HepG2 (cell line): ENCODE measurements around the gene CTSA. TPM values are rescaled to one million over a fixed set of nuclear protein-coding genes. Genes with fewer than 3 reads are reported as not detected.

Experiments used
- BATF2 ChIP-seq: sonication (generic); formaldehyde crosslinking; IDR thresholded peaks from 2 replicates; pipeline ENCODE4 v1.8.0; 2022; ENCODE audit warnings: mild to moderate bottlenecking, missing genetic modification reagents, moderate library complexity
- BCL3 ChIP-seq: sonication (generic); formaldehyde crosslinking; IDR thresholded peaks from 2 replicates; pipeline ENCODE4 v1.5.1; 2020; ENCODE audit warnings: mild to moderate bottlenecking, missing genetic modification reagents, moderate library complexity
- CTCF ChIP-seq: sonication (generic); formaldehyde crosslinking; IDR thresholded peaks from 2 replicates; pipeline ENCODE4 v1.5.0; 2020; ENCODE audit warnings: mild to moderate bottlenecking, missing genetic modification reagents, moderate library complexity
- ELF1 ChIP-seq: sonication (generic); formaldehyde crosslinking; IDR thresholded peaks from 2 replicates; pipeline ENCODE4 v1.4.0; 2020; ENCODE audit warnings: missing genetic modification reagents
- GTF2F1 ChIP-seq: fragments of 150-350 bp; IDR thresholded peaks from 2 replicates; pipeline ENCODE4 v1.6.1; 2014; ENCODE audit warnings: low read length
- HCFC1 ChIP-seq: fragments of 150-350 bp; IDR thresholded peaks from 2 replicates; pipeline ENCODE4 v1.6.1; 2014; ENCODE audit warnings: low read depth, low read length
- JUN ChIP-seq: sonication (generic); formaldehyde crosslinking; IDR thresholded peaks from 2 replicates; pipeline ENCODE4 v1.4.0; 2020; ENCODE audit warnings: mild to moderate bottlenecking, missing genetic modification reagents
- NCOA2 ChIP-seq: sonication (generic); formaldehyde crosslinking; IDR thresholded peaks from 2 replicates; pipeline ENCODE4 v1.8.0; 2022; ENCODE audit warnings: inconsistent platforms
- TRIM22 ChIP-seq: fragments of 450-650 bp; IDR thresholded peaks from 2 replicates; pipeline ENCODE4 v1.6.1; 2017
- ZNF12 ChIP-seq: sonication (generic); formaldehyde crosslinking; IDR thresholded peaks from 2 replicates; pipeline ENCODE4 v1.5.0; 2020; ENCODE audit warnings: missing genetic modification reagents
- ZNF335 ChIP-seq: sonication (generic); formaldehyde crosslinking; IDR thresholded peaks from 2 replicates; pipeline ENCODE4 v1.4.0; 2020; ENCODE audit warnings: missing genetic modification reagents
- ZNF34 ChIP-seq: sonication (generic); formaldehyde crosslinking; IDR thresholded peaks from 2 replicates; pipeline ENCODE4 v1.4.0; 2020; ENCODE audit warnings: mild to moderate bottlenecking, missing genetic modification reagents, borderline replicate concordance
- ZNF468 ChIP-seq: sonication (generic); formaldehyde crosslinking; IDR thresholded peaks from 2 replicates; pipeline ENCODE4 v1.8.0; 2022; ENCODE audit warnings: mild to moderate bottlenecking, moderate library complexity, missing genetic modification reagents
- ZNF501 ChIP-seq: sonication (generic); formaldehyde crosslinking; IDR thresholded peaks from 2 replicates; pipeline ENCODE4 v1.5.1; 2020; ENCODE audit warnings: mild to moderate bottlenecking, moderate library complexity, missing genetic modification reagents
- ZNF558 ChIP-seq: sonication (generic); formaldehyde crosslinking; IDR thresholded peaks from 2 replicates; pipeline ENCODE4 v1.9.0; 2022; ENCODE audit warnings: mild to moderate bottlenecking, missing genetic modification reagents, borderline replicate concordance
- ZNF609 ChIP-seq: sonication (generic); formaldehyde crosslinking; IDR thresholded peaks from 2 replicates; pipeline ENCODE4 v1.4.0; 2020; ENCODE audit warnings: mild to moderate bottlenecking, missing genetic modification reagents, borderline replicate concordance
- ZNF747 ChIP-seq: sonication (generic); formaldehyde crosslinking; IDR thresholded peaks from 2 replicates; pipeline ENCODE4 v1.8.1; 2023; ENCODE audit warnings: missing genetic modification reagents, mild to moderate bottlenecking, borderline replicate concordance
- ZNF784 ChIP-seq: sonication (generic); formaldehyde crosslinking; IDR thresholded peaks from 2 replicates; pipeline ENCODE4 v1.5.1; 2020; ENCODE audit warnings: missing genetic modification reagents, mild to moderate bottlenecking, borderline replicate concordance
- polyA plus RNA-seq, 8 experiments: library from polyadenylated mRNA; depleted of rRNA in 3 of 8; stranded (reverse) in 7 of 8; unstranded in 1 of 8; fragments of >200 nt; fragmentation: Illumina TruSeq in 4 of 8; extraction: Trizol in 4 of 8; gene quantifications; 2 replicates each; pipeline versions ENCODE4 v1.2.1 to v1.2.3, GENCODE V29; 2011 to 2016; ENCODE audit warnings: low read depth in 4 of 8, missing spikeins in 1 of 8, mixed read lengths in 1 of 8; ENCODE audit not compliant: insufficient read depth in 1 of 8
- total RNA-seq, 5 experiments: library from RNA; depleted of rRNA; stranded (reverse); fragments of >200 nt; fragmentation: Illumina TruSeq; extraction: Trizol; gene quantifications; 2 replicates each; pipeline ENCODE4 v1.2.3, GENCODE V29; 2016; ENCODE audit warnings: low read depth in 1 of 5

CTSA gene
- total and polyA plus RNA-seq, 2 of the 13 experiments (the other 11 are each of a cell fraction or from before 2014, with no cell fraction given): 202 to 231 TPM

- peak; percentile 82 for TF ChIP-seq ZNF34
- no peak for TF ChIP-seq BCL3 (CRISPR knock-in tag)
- TF ChIP-seq ZNF784 (CRISPR knock-in tag): peak; percentile 41
- no peak; the same call in 1 of the 2 replicates for TF ChIP-seq ZNF747 (CRISPR knock-in tag)
- TF ChIP-seq JUN (CRISPR knock-in tag): peak; percentile 64
- TF ChIP-seq ZNF609 (CRISPR knock-in tag): peak; percentile 31; the same call in 1 of the 2 replicates
- TF ChIP-seq CTCF (CRISPR knock-in tag): 0 out of 2 replicates have a peak, but pooled peaks have one; percentile 18
- no peak for TF ChIP-seq NCOA2 (CRISPR knock-in tag)
- no peak; the same call in 1 of the 2 replicates for TF ChIP-seq ZNF335 (CRISPR knock-in tag)
- peak; percentile 85; the same call in 1 of the 2 replicates for TF ChIP-seq ZNF501 (CRISPR knock-in tag)
- no peak for TF ChIP-seq ELF1 (CRISPR knock-in tag)
- TF ChIP-seq ZNF468 (CRISPR knock-in tag): peak; percentile 91
- no peak; the same call in 1 of the 2 replicates for TF ChIP-seq ZNF558 (CRISPR knock-in tag)
- no peak for TF ChIP-seq HCFC1
- no peak for TF ChIP-seq TRIM22
- TF ChIP-seq GTF2F1: no peak
- TF ChIP-seq BATF2 (CRISPR knock-in tag): peak; percentile 94; the same call in 1 of the 2 replicates
- no peak for TF ChIP-seq ZNF12 (CRISPR knock-in tag)
These were observed 43.0 kb downstream of the CTSA start (continued) for GRCh38 chr20:45934046-45934585.
